Progenitor cell of endocrine pancreas (in vitro differentiated cells): Measurements from ENCODE around the gene MED12L. TPM values are rescaled to one million over a fixed set of nuclear protein-coding genes. Genes with fewer than 3 reads are reported as not detected.

ENCODE experiments used
- DNase-seq: peaks from one replicate; pipeline ENCODE4 v3.0.0; 2021; ENCODE audit warnings: low spot score; ENCODE audit not compliant: unreplicated experiment
- H3K27ac Mint-ChIP-seq: 2 replicates; pipeline ENCODE4 v1.8.0; 2021; ENCODE audit warnings: mild to moderate bottlenecking, moderate library complexity, mixed read lengths
- H3K27me3 Mint-ChIP-seq: 2 replicates; pipeline ENCODE4 v1.8.0; 2021; ENCODE audit warnings: mixed read lengths
- H3K36me3 Mint-ChIP-seq: 2 replicates; pipeline ENCODE4 v1.8.0; 2022; ENCODE audit warnings: mixed read lengths; ENCODE audit not compliant: insufficient read depth
- H3K4me1 Mint-ChIP-seq: 2 replicates; pipeline ENCODE4 v1.8.0; 2021; ENCODE audit warnings: low read depth, mixed read lengths
- H3K4me3 Mint-ChIP-seq: 2 replicates; pipeline ENCODE4 v1.8.0; 2021; ENCODE audit warnings: low read depth, mild to moderate bottlenecking, moderate library complexity, mixed read lengths
- H3K9me3 Mint-ChIP-seq: 2 replicates; pipeline ENCODE4 v1.8.0; 2021; ENCODE audit warnings: low read depth, mixed read lengths
- total RNA-seq: library from RNA; stranded (reverse); gene quantifications from 2 replicates; pipeline ENCODE4 v1.2.1, GENCODE V29; 2021
- TF ChIP-seq, protein P1 (sequence below): fragments of 200-600 bp; sonication (generic); IDR thresholded peaks from one replicate; pipeline ENCODE4 v1.5.0; 2021; ENCODE audit warnings: antibody characterized with exemption, mild to moderate bottlenecking; ENCODE audit not compliant: unreplicated experiment

Gene MED12L
- total RNA-seq, 1 donor from 2014 or later: 8.9 TPM

DNA sequence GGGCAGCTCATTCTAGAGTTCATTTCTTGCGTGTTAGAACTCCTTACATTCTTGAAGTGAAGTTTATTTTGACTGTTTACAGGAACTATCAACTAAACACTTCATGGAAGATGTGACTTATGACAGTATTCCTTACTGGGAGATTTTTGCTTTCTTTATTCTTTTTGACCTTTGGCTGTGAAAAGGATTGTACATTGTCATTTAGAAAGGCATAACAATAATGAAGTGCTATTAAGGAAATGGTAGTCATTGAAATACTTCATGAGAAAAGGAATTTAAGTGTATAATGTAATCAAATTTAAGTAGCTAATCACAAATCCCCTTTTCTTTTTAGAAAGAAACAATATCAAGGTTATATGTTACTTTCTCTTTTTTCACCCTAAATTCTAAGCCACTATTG is 181.6 kb downstream of the MED12L start:
- Mint-ChIP-seq H3K27ac (no peak overlapping the region), H3K4me3 (no peak overlapping the region), H3K36me3 (no peaks in the 10 kb centered on the region), H3K27me3 (no peaks in the 10 kb centered on the region), H3K9me3 (no peaks in the 10 kb centered on the region), H3K4me1 (no peaks in the 10 kb centered on the region)
- no peak for DNase-seq
- TF ChIP-seq, protein P1, sequence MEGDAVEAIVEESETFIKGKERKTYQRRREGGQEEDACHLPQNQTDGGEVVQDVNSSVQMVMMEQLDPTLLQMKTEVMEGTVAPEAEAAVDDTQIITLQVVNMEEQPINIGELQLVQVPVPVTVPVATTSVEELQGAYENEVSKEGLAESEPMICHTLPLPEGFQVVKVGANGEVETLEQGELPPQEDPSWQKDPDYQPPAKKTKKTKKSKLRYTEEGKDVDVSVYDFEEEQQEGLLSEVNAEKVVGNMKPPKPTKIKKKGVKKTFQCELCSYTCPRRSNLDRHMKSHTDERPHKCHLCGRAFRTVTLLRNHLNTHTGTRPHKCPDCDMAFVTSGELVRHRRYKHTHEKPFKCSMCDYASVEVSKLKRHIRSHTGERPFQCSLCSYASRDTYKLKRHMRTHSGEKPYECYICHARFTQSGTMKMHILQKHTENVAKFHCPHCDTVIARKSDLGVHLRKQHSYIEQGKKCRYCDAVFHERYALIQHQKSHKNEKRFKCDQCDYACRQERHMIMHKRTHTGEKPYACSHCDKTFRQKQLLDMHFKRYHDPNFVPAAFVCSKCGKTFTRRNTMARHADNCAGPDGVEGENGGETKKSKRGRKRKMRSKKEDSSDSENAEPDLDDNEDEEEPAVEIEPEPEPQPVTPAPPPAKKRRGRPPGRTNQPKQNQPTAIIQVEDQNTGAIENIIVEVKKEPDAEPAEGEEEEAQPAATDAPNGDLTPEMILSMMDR: no peak

DNA sequence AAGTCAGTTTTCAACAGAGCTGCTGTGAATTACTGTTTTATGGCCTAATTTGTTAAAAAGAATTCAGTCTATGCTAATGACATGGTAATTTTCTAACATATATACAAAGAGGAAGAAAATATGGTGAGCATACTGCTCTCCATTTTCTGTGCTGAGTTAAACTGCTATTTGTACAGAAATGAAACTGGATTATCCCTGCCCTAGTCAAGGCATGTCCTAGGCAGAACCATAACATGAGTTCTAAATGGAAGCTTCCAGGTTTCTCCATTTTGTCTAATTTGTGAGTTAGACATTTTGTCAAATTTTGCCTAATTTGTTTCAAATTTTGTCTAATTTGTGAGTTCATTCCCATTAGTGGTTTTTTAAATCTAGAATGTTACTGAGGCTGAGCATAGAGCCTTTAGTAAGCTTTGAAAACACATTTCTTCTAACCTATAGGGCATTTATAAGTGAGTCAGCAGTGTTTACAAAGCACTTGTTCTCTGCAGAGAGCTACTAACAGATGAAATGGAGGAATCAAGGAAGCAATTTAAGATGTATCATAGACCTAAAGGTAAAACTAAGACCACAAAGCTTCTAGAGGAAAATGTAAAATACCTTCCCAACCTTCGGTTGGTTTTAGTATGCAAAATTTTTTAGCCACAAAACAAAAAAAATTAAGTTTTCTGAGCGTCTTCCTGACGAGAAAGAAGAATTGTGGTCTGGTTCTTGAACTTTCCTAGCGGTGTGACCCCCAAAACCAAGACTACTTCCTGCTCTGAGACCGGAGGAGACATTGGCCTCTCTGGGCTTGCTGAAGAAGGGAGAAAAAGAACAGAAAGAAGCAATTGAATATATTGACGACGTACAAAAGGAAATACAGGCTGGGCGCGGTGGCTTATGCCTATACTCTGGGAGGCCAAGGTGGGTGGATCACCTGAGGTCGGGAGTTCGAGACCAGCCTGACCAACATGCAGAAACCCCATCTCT is 183.1 kb downstream of the MED12L start:
- Mint-ChIP-seq H3K27ac (peak overlapping the region; percentile 53), H3K36me3 (no peaks in the 10 kb centered on the region), H3K9me3 (no peaks in the 10 kb centered on the region), H3K4me1 (no peaks in the 10 kb centered on the region), H3K27me3 (no peaks in the 10 kb centered on the region), H3K4me3 (no peak overlapping the region)
- DNase-seq: no peak
- TF ChIP-seq, protein P1: no peak

DNA sequence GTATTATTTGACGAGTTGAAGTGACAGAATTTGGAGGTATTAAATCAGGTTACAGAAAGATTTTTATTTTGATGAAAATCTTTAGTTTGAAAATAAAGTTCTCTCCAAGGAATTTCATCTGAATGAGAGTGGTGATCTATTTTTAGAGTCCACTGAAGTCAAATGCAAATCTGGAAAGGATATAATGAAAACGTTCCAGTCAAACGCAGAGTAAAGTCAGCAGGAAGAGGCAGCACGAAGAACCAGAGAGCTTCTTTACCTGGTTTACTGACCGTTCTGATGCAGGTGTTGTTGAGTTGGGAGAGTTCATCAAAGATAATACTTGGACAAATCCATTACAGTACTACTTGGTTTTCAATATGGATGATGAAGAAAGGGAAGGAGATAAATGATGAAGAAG is 184.2 kb downstream of the MED12L start:
- no peaks in the 10 kb centered on the region for H3K36me3 Mint-ChIP-seq
- H3K27me3 Mint-ChIP-seq: no peaks in the 10 kb centered on the region
- H3K4me1 Mint-ChIP-seq: no peaks in the 10 kb centered on the region
- no peak for DNase-seq
- TF ChIP-seq, protein P1: no peak
- H3K27ac Mint-ChIP-seq: no peak overlapping the region
- H3K4me3 Mint-ChIP-seq: no peak overlapping the region
- no peaks in the 10 kb centered on the region for H3K9me3 Mint-ChIP-seq

DNA sequence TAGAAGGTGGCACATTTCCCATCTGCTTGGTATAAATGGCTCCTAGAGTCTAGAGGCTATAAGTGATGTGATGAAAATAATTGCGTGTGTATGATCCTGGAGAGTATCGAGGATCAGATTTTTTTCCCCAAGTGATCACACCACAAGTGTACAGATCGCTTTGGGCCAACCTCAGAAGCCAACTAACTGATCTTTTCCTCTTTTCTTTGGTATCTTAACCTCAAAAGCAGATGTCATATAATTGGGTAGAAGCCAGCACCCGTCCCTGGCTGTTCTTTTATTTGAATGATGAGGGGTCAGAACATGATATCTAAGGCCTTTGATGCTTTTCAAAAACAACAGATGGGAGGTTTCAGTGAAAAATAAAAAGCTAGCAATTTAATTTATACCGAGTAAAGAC is 189.6 kb downstream of the MED12L start:
- no peaks in the 10 kb centered on the region for H3K27me3 Mint-ChIP-seq
- H3K36me3 Mint-ChIP-seq: no peaks in the 10 kb centered on the region
- H3K27ac Mint-ChIP-seq: no peak overlapping the region
- H3K4me3 Mint-ChIP-seq: no peak overlapping the region
- no peaks in the 10 kb centered on the region for H3K4me1 Mint-ChIP-seq
- no peaks in the 10 kb centered on the region for H3K9me3 Mint-ChIP-seq
- DNase-seq: no peak
- TF ChIP-seq, protein P1: no peak

DNA sequence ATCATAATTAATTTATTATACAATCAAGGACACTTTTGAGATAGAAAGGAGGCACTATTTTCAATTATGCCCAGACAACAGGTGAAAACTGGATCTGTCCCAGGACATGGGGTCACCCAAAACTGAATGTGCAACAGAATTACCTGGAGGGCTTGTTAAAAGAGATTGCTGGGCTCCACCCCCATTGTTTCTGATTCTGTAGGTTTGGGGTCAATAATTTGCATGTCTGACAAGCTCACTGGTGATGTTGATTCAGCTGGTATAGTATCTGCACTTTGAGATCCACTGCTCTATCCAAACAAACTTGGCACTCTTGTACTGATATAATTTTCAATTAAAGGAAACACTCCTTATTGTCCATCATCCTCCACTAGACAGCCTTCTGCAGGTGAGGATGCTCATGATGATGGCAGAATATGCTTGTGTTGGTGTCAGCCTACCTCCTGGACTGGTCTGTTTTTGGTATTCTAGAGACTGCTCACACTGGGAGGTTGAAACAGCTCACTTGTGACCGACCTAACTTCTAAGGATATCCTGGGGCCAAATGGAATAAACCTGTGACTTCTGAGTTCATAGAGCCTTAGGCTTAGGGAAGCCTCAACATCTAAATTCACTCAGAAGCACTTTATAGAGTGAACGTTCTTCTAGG is 190.7 kb downstream of the MED12L start:
- Mint-ChIP-seq H3K9me3 (no peaks in the 10 kb centered on the region), H3K36me3 (no peaks in the 10 kb centered on the region), H3K27me3 (no peaks in the 10 kb centered on the region), H3K27ac (no peak overlapping the region), H3K4me1 (no peaks in the 10 kb centered on the region), H3K4me3 (no peak overlapping the region)
- TF ChIP-seq, protein P1: no peak
- no peak for DNase-seq
